GM21825 (cell line): ENCODE data around the gene ALDH1A3.
A peak's percentile ranks its signal among the peaks of the same experiment; 100 is the strongest.

Experiments
- ATAC-seq: cut with Tn5 transposase; IDR thresholded peaks from one replicate; pipeline ENCODE4 v1.9.1; 2021; ENCODE audit warnings: mild to moderate bottlenecking, moderate library complexity; ENCODE audit not compliant: unreplicated experiment

ALDH1A3 gene

GRCh38 chr15:100923902-100924301 lies 44.3 kb downstream of the ALDH1A3 start:
- ATAC-seq, result no peak

DNA sequence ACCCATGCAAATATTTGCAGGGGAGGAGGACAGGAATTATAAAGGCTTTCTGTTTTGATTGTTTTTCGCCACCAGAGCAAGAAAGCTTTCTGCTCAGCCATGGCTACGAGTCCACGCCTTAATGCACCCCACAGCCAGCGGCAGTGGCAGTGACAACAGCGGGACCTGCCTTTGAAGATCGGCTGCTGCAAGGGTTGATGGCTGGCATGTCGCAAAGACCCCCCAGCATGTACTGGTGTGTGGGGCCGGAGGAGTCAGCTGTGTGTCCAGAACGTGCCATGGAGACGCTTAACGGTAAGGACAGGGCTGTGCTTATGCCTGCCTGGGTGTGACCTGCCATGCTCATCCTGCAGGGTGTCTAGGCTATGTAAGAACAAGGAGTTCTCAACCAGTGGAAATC lies 44.8 kb downstream of the ALDH1A3 start:
- ATAC-seq, result no peak

- ATAC-seq, result no peak
Measured at GRCh38 chr15:100925480-100925879, 45.8 kb downstream of the ALDH1A3 start.

GRCh38 chr15:100926258-100926657 lies 46.6 kb downstream of the ALDH1A3 start:
- ATAC-seq, result no peak

DNA sequence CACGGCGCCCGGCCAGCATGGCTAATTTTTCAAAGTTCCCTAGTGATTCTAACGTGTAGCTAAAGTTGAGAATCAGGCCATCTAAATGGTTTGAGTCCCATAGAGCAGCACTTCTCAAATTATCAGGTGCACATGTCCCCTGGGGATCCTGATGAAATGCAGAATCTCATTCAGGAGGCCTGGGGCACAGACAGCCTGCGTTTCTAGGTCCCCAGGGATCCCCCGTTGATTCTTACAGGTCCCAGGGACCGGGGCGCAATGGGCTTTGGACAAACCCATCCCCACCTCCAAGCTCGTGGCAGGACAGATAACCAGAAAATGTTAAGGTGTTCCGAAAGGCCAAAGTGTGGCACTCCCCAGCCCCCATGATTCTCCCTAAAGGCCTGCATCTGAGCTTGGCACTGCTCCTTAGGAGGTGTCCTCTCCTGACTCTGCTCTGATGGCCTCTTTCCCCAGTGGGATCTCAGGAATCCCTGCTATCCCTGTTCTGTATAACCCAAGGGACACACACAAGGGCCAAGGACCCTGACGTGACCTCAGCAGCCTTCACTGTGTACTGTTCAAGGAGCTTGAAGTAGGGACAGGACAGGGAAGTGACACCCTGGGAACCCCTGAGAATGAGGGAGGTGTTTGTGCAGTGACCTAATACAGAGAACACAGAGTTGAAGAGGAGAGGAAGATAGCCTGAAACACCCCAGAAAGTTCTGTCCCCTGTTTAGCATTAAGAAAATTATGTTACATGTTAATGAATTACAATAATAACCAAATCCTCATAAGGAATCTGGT lies 47.5 kb downstream of the ALDH1A3 start:
- ATAC-seq, result peak; percentile 40

DNA sequence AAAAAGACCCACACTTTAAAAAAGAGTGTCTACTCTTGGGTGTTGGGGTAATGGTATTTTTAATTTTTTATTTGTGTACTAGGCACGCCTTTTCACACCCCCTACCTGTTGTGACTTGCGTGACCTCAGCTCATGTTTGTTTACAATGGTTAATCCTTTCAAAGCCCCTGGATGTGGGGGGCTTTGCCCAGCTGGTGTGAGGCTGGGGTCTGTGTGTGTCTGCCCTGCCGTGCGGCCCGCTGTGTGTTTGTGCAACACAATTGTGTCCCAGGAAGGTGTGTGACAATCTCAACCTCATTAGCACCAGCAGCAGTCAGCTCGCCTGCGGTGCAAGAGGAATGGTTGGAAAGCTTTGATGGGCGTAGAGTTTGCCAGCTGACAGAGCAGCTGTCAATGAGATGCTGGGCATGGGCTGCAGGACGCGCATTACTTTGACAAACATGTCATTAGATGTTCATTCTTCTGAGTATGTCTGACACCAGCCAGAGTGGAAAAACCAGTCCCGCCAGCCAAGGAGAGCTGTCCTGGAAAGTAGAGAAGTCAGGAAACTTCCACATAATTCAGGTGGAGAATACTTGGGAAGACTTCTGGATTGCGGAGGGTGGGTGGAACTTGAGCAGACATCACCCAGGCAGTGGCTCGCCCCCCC lies 49.1 kb downstream of the ALDH1A3 start:
- ATAC-seq, result no peak

DNA sequence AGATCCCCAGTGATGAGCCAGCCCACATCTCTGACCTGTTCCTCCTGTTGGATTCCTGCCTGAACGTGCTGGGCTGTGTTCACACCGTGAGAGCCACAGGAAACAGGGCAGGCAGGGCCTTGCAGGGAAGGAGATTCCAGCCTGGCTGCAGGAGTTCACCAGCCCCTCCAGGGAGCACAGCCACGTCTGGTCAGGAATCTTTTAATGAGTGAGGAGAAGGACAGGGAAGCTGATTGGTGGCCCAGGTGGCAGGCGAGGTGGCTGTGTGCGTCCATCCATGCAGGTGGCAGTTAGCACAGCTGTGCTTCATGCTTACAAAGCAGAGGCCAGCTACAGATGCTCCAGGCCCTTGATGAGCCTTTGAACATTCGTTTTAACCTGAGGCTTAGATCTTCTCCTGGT lies 50.0 kb downstream of the ALDH1A3 start:
- ATAC-seq, result peak; percentile 41

- ATAC-seq, result no peak
Measured at GRCh38 chr15:100930306-100930848, 50.7 kb downstream of the ALDH1A3 start.

- peak; percentile 34 for ATAC-seq
Measured at GRCh38 chr15:100931143-100931890, 51.7 kb downstream of the ALDH1A3 start.

GRCh38 chr15:100932676-100933348 lies 53.2 kb downstream of the ALDH1A3 start:
- no peak for ATAC-seq

- no peak for ATAC-seq
Measured at GRCh38 chr15:100934166-100934565, 54.5 kb downstream of the ALDH1A3 start.

- ATAC-seq, result no peak
Measured at GRCh38 chr15:100934726-100935125, 55.1 kb downstream of the ALDH1A3 start.

GRCh38 chr15:100937171-100937570 lies 57.5 kb downstream of the ALDH1A3 start:
- ATAC-seq, result no peak

GRCh38 chr15:100939791-100940190 lies 60.2 kb downstream of the ALDH1A3 start:
- ATAC-seq, result no peak

GRCh38 chr15:100940767-100941379 lies 61.2 kb downstream of the ALDH1A3 start:
- peak; percentile 66 for ATAC-seq

GRCh38 chr15:100941536-100941935 lies 61.9 kb downstream of the ALDH1A3 start:
- ATAC-seq, result peak; percentile 47

GRCh38 chr15:100942656-100943425 lies 63.2 kb downstream of the ALDH1A3 start:
- no peak for ATAC-seq

- peak; percentile 32 for ATAC-seq
Measured at GRCh38 chr15:100944244-100944895, 64.7 kb downstream of the ALDH1A3 start.

DNA sequence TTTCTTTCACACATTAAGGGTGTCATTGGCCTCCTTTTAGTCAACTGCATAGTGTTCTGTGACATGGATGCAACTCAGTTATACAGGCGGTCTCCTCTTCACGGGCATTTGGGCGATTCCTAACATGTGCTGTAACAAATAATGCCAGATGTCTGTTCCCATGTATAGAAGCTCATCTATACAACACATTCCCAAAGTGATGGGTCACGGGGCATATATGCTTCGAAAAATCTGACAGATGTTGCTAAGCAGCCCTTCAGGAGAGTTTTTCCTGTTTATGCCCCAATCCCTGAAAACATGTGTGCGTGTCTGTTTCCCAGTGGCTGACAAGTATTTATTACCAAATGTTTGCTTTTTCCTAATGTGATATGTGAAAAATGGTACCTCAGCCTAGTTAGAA lies 65.4 kb downstream of the ALDH1A3 start:
- ATAC-seq, result no peak
